Left ventricle myocardium inferior (tissue), 1 donor: ENCODE results near the gene TXK. TPM values are rescaled to one million over a fixed set of nuclear protein-coding genes. Genes with fewer than 3 reads are reported as not detected.
A peak's percentile ranks its signal among the peaks of the same experiment; 100 is the strongest.

Source experiments
- DNase-seq: peaks from one replicate; pipeline ENCODE4 v3.0.0-alpha.2; 2020
- H3K27ac ChIP-seq: fragments of 200-600 bp; replicated peaks from 2 replicates; pipeline ENCODE4 v1.8.0; 2021
- H3K27me3 ChIP-seq: fragments of 200-600 bp; 2 replicates; pipeline ENCODE4 v1.8.0; 2021; ENCODE audit warnings: low read depth
- H3K36me3 ChIP-seq: fragments of 200-600 bp; 2 replicates; pipeline ENCODE4 v1.8.0; 2021
- H3K4me1 ChIP-seq: fragments of 200-600 bp; 2 replicates; pipeline ENCODE4 v1.8.0; 2021
- H3K4me3 ChIP-seq: fragments of 200-600 bp; 2 replicates; pipeline ENCODE4 v1.8.0; 2021; ENCODE audit warnings: mild to moderate bottlenecking, moderate library complexity
- H3K9me3 ChIP-seq: fragments of 200-600 bp; replicated peaks from 2 replicates; pipeline ENCODE4 v1.8.0; 2021
- CTCF ChIP-seq: fragments of 200-600 bp; IDR thresholded peaks from 2 replicates; pipeline ENCODE4 v1.8.0; 2021; ENCODE audit warnings: antibody characterized with exemption, mild to moderate bottlenecking, borderline replicate concordance
- intact Hi-C: fragments of 100-400 bp; cut with micrococcal nuclease; formaldehyde crosslinking; loops from one replicate; pipeline ENCODE4 v1.11.0; 2022
- total RNA-seq: library from RNA; stranded (reverse); fragmentation: NEBNext Ultra II Directional; extraction: Animal tissue kit (Norgen Biotek cat#: 25700); gene quantifications from one replicate; pipeline ENCODE4 v1.2.1, GENCODE V29; 2021
- donor health status: DM: no; HTN: yes; CAD: no; lungs with severe emphysema.

The TXK gene
- total RNA-seq, 1 donor from 2014 or later, result 0.71 TPM

DNA sequence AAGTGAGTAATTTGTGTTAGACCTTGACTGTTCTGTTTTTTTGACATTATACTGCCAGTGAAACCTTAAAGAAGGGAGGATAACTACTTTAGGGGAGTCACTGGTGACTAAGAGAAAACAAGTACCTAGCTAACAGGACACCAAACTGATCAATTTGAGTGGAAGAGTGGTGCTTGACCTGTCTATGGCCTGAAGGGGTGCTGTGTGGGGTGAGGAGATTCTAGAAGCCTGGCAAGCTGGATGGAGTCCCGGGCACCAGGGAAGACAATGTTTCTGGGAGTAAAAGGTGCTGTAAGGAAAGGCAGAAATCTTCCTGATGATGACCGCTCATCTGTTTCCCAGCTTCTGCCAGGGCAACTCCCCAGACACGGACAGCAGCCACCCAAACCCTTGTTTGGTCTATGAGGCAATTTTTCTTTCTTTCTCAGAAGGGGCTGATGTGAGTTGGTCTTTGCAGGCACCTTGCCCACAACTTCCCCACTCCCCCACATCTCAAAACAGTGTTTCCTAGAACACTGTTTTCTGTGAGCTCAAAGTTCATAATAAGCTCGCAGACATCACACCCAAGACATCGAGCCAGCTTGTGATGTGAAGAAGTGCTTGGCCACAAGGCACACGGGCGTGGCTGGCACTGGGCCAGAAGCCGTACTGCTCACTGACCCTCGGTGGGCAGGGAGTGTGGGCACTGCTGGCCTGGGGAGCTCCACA lies 4.6 kb downstream of the TXK start:
- intact Hi-C loops, result no loop called here
- Histone ChIP-seq H3K36me3 (no peaks in the 10 kb centered on the region), H3K9me3 (no peaks in the 10 kb centered on the region), H3K27me3 (no peaks in the 10 kb centered on the region), H3K4me1 (peaks cover 61% of the 10 kb centered on the region), H3K27ac (peak overlapping the region; percentile 34), H3K4me3 (no peak overlapping the region)
- TF ChIP-seq CTCF, result no peak
- DNase-seq, result no peak

DNA sequence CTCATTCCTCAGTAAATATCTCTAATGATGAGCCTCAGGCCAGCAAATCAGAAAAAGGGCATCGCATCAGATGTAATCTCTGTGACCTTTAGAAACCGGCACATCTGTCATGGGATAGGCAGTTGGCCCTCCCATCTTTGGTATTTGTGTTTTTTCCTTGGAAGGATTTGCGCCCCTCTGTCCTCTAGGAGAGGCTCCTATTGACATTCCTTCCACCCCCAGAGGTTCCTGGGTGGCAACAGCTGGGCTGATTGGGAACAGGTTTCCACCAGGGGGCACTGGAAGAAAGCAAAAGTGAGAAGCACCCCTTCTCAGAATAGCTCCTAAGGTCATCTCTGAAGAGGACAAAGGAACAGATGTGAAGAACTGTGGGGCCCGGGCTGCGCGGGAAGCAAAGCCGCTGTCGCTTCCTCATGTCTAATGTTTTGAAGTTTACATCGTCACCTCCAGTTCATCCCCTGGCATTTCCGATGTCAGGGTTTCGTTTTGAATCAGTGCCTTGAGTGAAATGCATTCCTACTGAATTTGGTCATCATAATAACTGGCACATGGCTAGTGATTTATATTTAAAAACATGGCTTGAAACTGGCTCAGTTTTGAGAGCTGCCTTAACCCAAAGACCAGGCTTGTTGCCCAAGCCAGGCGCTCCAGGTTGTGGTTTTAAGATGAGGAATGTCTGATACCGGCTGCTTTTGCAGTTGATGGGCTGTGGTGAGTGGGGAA lies 6.2 kb downstream of the TXK start:
- Histone ChIP-seq H3K4me3 (peak overlapping the region; percentile 47), H3K27me3 (no peaks in the 10 kb centered on the region), H3K36me3 (no peaks in the 10 kb centered on the region), H3K4me1 (peaks cover 50% of the 10 kb centered on the region), H3K27ac (peak overlapping the region; percentile 45), H3K9me3 (no peaks in the 10 kb centered on the region)
- peak; percentile 67 for TF ChIP-seq CTCF
- intact Hi-C loops, result no loop called here
- DNase-seq, result peak; percentile 28

DNA sequence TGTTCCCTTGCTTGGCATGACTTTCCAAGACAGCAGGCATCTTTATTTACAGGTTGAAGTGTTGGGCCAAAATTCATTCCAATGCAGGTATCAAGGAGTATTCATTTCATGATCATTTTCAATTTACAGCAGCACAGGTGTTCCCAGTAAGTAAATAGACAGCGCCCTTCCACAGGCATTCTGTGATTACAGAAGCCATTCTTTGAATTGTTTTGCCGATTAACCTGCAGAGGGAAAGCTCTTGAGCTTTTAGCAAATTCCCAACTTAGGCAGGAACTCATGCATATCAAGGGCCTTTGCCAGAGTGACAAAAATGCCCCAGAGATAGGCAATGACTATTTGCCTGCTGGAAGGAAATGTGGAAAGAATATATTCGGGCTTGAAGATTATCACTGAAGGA lies 6.8 kb downstream of the TXK start:
- H3K9me3 ChIP-seq, result no peaks in the 10 kb centered on the region
- TF ChIP-seq CTCF, result no peak
- no peak overlapping the region for H3K27ac ChIP-seq
- H3K27me3 ChIP-seq, result no peaks in the 10 kb centered on the region
- H3K36me3 ChIP-seq, result no peaks in the 10 kb centered on the region
- H3K4me1 ChIP-seq, result peaks cover 50% of the 10 kb centered on the region
- intact Hi-C loops, result no loop called here
- no peak for DNase-seq
- peak overlapping the region; percentile 47 for H3K4me3 ChIP-seq

DNA sequence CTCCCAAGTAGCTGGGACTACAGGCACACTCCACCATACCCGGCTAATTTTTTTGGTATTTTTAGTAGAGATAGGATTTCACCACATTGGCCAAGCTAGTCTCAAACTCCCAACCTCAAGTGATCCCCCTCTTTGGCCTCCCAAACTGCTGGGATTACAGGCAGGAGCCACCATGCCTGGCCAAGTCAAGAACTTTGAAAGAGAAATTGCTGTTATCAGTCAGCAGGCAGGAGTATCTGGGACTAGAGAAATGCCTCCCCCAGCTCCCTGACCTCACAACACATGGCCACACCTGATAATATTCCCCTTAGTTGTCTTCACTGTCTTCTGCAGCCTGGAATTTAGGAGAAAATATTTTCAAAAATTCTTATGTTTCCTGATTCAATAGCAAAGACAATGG lies 7.4 kb downstream of the TXK start:
- DNase-seq, result no peak
- Histone ChIP-seq H3K9me3 (no peaks in the 10 kb centered on the region), H3K27me3 (no peaks in the 10 kb centered on the region), H3K4me1 (peaks cover 45% of the 10 kb centered on the region), H3K27ac (no peak overlapping the region), H3K4me3 (no peak overlapping the region), H3K36me3 (no peaks in the 10 kb centered on the region)
- intact Hi-C loops, result no loop called here
- no peak for TF ChIP-seq CTCF

DNA sequence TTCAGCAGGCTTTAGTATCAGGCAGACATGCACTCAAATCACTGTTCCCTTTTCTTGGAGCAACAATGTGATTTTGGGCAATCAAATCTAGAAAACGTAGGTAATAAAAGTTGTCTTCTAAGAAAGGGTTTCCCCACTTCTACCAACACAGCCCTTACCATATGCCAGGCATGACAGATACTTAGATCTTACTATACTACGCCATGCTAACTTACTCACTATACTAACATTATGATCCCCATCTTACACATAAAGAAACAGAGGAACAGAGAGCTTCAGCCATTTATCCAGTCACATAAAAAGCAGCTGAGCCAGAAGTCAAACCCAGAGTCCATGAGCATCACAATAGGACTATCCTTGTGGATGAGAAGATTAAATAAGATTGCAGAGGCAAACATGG lies 9.2 kb downstream of the TXK start:
- no peak for TF ChIP-seq CTCF
- Histone ChIP-seq H3K4me1 (peaks cover 28% of the 10 kb centered on the region), H3K36me3 (no peaks in the 10 kb centered on the region), H3K4me3 (no peak overlapping the region), H3K9me3 (no peaks in the 10 kb centered on the region), H3K27ac (no peak overlapping the region), H3K27me3 (no peaks in the 10 kb centered on the region)
- DNase-seq, result no peak
- intact Hi-C loops, result no loop called here
